Heart left ventricle (tissue), 16 donors: ENCODE results near the gene CPEB2. TPM values are rescaled to one million over a fixed set of nuclear protein-coding genes. Genes with fewer than 3 reads are reported as not detected.

Source experiments
- ATAC-seq, 4 donors: fragments of 200-7000 bp; cut with Tn5 transposase; one replicate each; pipeline ENCODE4 v1.9.1; 2020 to 2022; ENCODE audit warnings: moderate library complexity in 4 of 4, mild to moderate bottlenecking in 3 of 4, moderate number of reproducible peaks in 1 of 4
- DNase-seq, 5 donors: peaks; one replicate each; pipeline ENCODE4 v3.0.0-alpha.2; 2020
- H3K27ac ChIP-seq, 12 donors: fragments of 200-600 bp; sonication (generic) in 4 of 12; one replicate each; pipeline versions ENCODE4 v1.5.0 to v1.8.0; 2016 to 2022; ENCODE audit warnings: mild to moderate bottlenecking in 2 of 12
- H3K27me3 ChIP-seq, 9 donors: fragments of 200-600 bp; sonication (generic) in 2 of 9; one replicate each; pipeline versions ENCODE4 v1.5.1 to v1.8.0; 2016 to 2022; ENCODE audit warnings: mild to moderate bottlenecking in 3 of 9
- H3K36me3 ChIP-seq, 9 donors: fragments of 200-600 bp; sonication (generic) in 2 of 9; one replicate each; pipeline versions ENCODE4 v1.5.0 to v1.8.0; 2018 to 2022; ENCODE audit warnings: mild to moderate bottlenecking in 2 of 9
- H3K4me1 ChIP-seq, 12 donors: fragments of 200-600 bp; sonication (generic) in 4 of 12; one replicate each; pipeline versions ENCODE4 v1.5.0 to v1.8.0; 2016 to 2022; ENCODE audit warnings: mild to moderate bottlenecking in 3 of 12
- H3K4me3 ChIP-seq, 12 donors: fragments of 200-600 bp; sonication (generic) in 4 of 12; one replicate each; pipeline versions ENCODE4 v1.5.0 to v1.8.0; 2017 to 2022; ENCODE audit warnings: mild to moderate bottlenecking in 9 of 12, moderate library complexity in 4 of 12
- H3K9me3 ChIP-seq, 12 donors: fragments of 200-600 bp; sonication (generic) in 4 of 12; one replicate each; pipeline versions ENCODE4 v1.5.0 to v1.8.0; 2016 to 2022; ENCODE audit warnings: mild to moderate bottlenecking in 1 of 12
- CTCF ChIP-seq, 12 donors: fragments of 200-600 bp; sonication (generic) in 4 of 12; IDR thresholded peaks; one replicate each; pipeline versions ENCODE4 v1.5.0 to v1.8.0; 2018 to 2022; ENCODE audit warnings: antibody characterized with exemption in 12 of 12, mild to moderate bottlenecking in 5 of 12
- POLR2A ChIP-seq, 2 donors: fragments of 450-650 bp; IDR thresholded peaks; one replicate each; pipeline ENCODE4 v1.6.1; 2017; ENCODE audit warnings: antibody characterized with exemption in 2 of 2, mild to moderate bottlenecking in 2 of 2, moderate library complexity in 2 of 2
- WGBS, 4 donors: extraction: QIAGEN DNeasy Blood & Tissue Kit in 2 of 4; methylation state at CpG; one replicate each; pipeline versions ENCODE4 v1.1.5 to v1.1.7; 2013 to 2018; 5-methylcytosine and 5-hydroxymethylcytosine counted together
- intact Hi-C, 10 donors: fragments of 100-400 bp; cut with DNase I; formaldehyde crosslinking; loops; one replicate each; pipeline versions ENCODE4 v1.11.1 to v1.14.2; 2022
- polyA plus RNA-seq, 2 donors: library from polyadenylated mRNA; stranded (reverse); fragments of 200-250 nt; gene quantifications; one replicate each; pipeline ENCODE4 v1.2.3, GENCODE V29; 2013
- total RNA-seq, 9 donors: library from RNA; depleted of rRNA in 2 of 9; stranded (reverse); fragments of >200 nt in 2 of 9; fragmentation: NEBNext Ultra II Directional in 3 of 9; extraction: Animal tissue kit (Norgen Biotek cat#: 25700) in 3 of 9; gene quantifications; one replicate each; pipeline versions ENCODE4 v1.1.0 to v1.2.4, GENCODE V29; 2016 to 2023
- donor health status: ischemic (EF 13 %, LVEDD 7.1; RV severe dilation, severe dysfunction).
- donor health status: healthy with polysubstance abuse.
- donor health status: DM: no; HTN: yes; CAD: no.
- donor health status: DM: no; HTN: no; CAD: no.
- donor health status: ischemic (EF 25% LVEDD 6.9; RV normal size, moderate dysfunction).
- donor health status: ischemic (EF 25% LVEDD 5.7; RV mildly dilated, moderate dysfunction).
- donor health status: healthy.
- donor health status: DM: yes; HTN: yes; CAD: no.
- donor health status: ischemic (EF 35%, LVEDD 5.7; RV mildly dilated, moderate dysfunction).
- donor health status: nonischemic (EF 11% LVEDD 7.7; RV severe dilation, severe dysfunction).
- donor health status: DM: yes; HTN: yes; CAD: no.
- donor health status: PGD.
- donor health status: ischemic (EF 29% LVEDD 5.4; RV normal size, mild dysfunction).
- donor health status: nonischemic (EF 23%, LVEDD 6.1; RV moderate dilation, normal function).

CPEB2 gene
- total and polyA plus RNA-seq, 11 donors: 4.2 to 26.1 (median 17.2) TPM

- intact Hi-C loops: no loop called here
- Histone ChIP-seq H3K9me3 (no peaks in the 10 kb centered on the region), H3K27me3 (no peaks in the 10 kb centered on the region), H3K4me1 (no peaks in the 10 kb centered on the region), H3K27ac (no peak overlapping the region), H3K36me3 (no peaks in the 10 kb centered on the region), H3K4me3 (no peak overlapping the region)
- TF ChIP-seq CTCF (IDR thresholded peaks at IDR 0.05) (no peak), POLR2A (IDR thresholded peaks at IDR 0.05) (no peak)
- DNase-seq (no peak), ATAC-seq (no peak)
- 31 to 60% (median 45%) methylated on average over 5 of the region's 5 CpGs for WGBS, 4 donors
These were observed 104.1 kb downstream of the CPEB2 start for GRCh38 chr4:15106399-15106798.

- Histone ChIP-seq H3K27me3 (no peaks in the 10 kb centered on the region), H3K4me1 (no peaks in the 10 kb centered on the region), H3K36me3 (no peaks in the 10 kb centered on the region), H3K4me3 (no peak overlapping the region), H3K27ac (no peak overlapping the region), H3K9me3 (no peaks in the 10 kb centered on the region)
- DNase-seq (no peak), ATAC-seq (no peak)
- TF ChIP-seq CTCF (IDR thresholded peaks at IDR 0.05) (no peak), POLR2A (IDR thresholded peaks at IDR 0.05) (no peak)
- intact Hi-C loops: no loop called here
These were observed 107.3 kb downstream of the CPEB2 start for GRCh38 chr4:15109600-15109999.

GRCh38 chr4:15110120-15110571 lies 107.9 kb downstream of the CPEB2 start:
- no peaks in the 10 kb centered on the region for H3K27me3 ChIP-seq
- intact Hi-C loops: no loop called here
- ATAC-seq: no peak
- TF ChIP-seq POLR2A (IDR thresholded peaks at IDR 0.05) (no peak), CTCF (IDR thresholded peaks at IDR 0.05) (no peak)
- no peak for DNase-seq
- H3K27ac ChIP-seq: no peak overlapping the region
- no peaks in the 10 kb centered on the region for H3K36me3 ChIP-seq
- H3K4me3 ChIP-seq: no peak overlapping the region
- no peaks in the 10 kb centered on the region for H3K4me1 ChIP-seq
- H3K9me3 ChIP-seq: no peaks in the 10 kb centered on the region

- 81 to 92% (median 90%) methylated on average over 2 of the region's 2 CpGs for WGBS, 4 donors
These were observed 114.3 kb downstream of the CPEB2 start for GRCh38 chr4:15116509-15117079.

More at GRCh38 chr4:15116509-15117079, 114.3 kb downstream of the CPEB2 start:
- H3K4me3 ChIP-seq: no peak overlapping the region
- H3K27me3 ChIP-seq: no peaks in the 10 kb centered on the region
- no peaks in the 10 kb centered on the region for H3K4me1 ChIP-seq
- intact Hi-C loops: no loop called here
- TF ChIP-seq POLR2A (IDR thresholded peaks at IDR 0.05) (no peak), CTCF (IDR thresholded peaks at IDR 0.05) (no peak)
- peaks cover 0 to 7% (median 0%) of the 10 kb centered on the region in 12 donors for H3K9me3 ChIP-seq
- ATAC-seq (no peak), DNase-seq (no peak)
- H3K27ac ChIP-seq: no peak overlapping the region
- no peaks in the 10 kb centered on the region for H3K36me3 ChIP-seq
